HG03095 (cell line): ENCODE measurements around the gene POLD4.
"Not testable (repeated sequence)": the region's sequence is repeated elsewhere in the genome, so short reads cannot be mapped to it uniquely, and the experiment has no call there.

ENCODE experiments used
- ATAC-seq: cut with Tn5 transposase; IDR thresholded peaks from one replicate; pipeline ENCODE4 v1.9.1; 2021; ENCODE audit warnings: moderate library complexity; ENCODE audit not compliant: unreplicated experiment

Gene POLD4

GRCh38 chr11:67354075-67355022, 1.0 kb upstream of the POLD4 start:
- no peak for ATAC-seq

- ATAC-seq: peak; percentile 5
These were observed 615 bp downstream of the POLD4 start for GRCh38 chr11:67352546-67353316.

- ATAC-seq: no peak
These were observed 1.9 kb downstream of the POLD4 start for GRCh38 chr11:67351275-67352005.

- ATAC-seq: no peak
These were observed 3.3 kb downstream of the POLD4 start for GRCh38 chr11:67349928-67350465.

- ATAC-seq: no peak
These were observed 3.9 kb downstream of the POLD4 start for GRCh38 chr11:67349457-67349856.

GRCh38 chr11:67349036-67349435, 4.3 kb downstream of the POLD4 start:
- ATAC-seq: no peak

- ATAC-seq: no peak
These were observed 5.2 kb downstream of the POLD4 start for GRCh38 chr11:67347964-67348749.

GRCh38 chr11:67345920-67346819, 7.2 kb downstream of the POLD4 start:
- no peak for ATAC-seq

- no peak for ATAC-seq
These were observed 8.0 kb downstream of the POLD4 start for GRCh38 chr11:67345247-67345919.

GRCh38 chr11:67344264-67344663, 9.1 kb downstream of the POLD4 start:
- ATAC-seq: no peak

- no peak for ATAC-seq
These were observed 16.1 kb downstream of the POLD4 start for GRCh38 chr11:67337257-67337656.

GRCh38 chr11:67332081-67332691, 21.2 kb downstream of the POLD4 start:
- ATAC-seq: no peak

GRCh38 chr11:67323526-67323925, 29.8 kb downstream of the POLD4 start:
- ATAC-seq: no peak

- ATAC-seq: no peak
These were observed 31.3 kb downstream of the POLD4 start for GRCh38 chr11:67322049-67322448.

GRCh38 chr11:67321313-67321871, 32.0 kb downstream of the POLD4 start:
- ATAC-seq: no peak

GRCh38 chr11:67320691-67321090, 32.7 kb downstream of the POLD4 start:
- ATAC-seq: no peak

GRCh38 chr11:67320011-67320410, 33.3 kb downstream of the POLD4 start:
- no peak for ATAC-seq

- ATAC-seq: not testable (repeated sequence)
These were observed 34.5 kb downstream of the POLD4 start for GRCh38 chr11:67318876-67319275.
